Suppressor macrophage (primary cell): ENCODE data around the gene PPP1R9B.

Experiments
- DNase-seq, 4 experiments: peaks; one replicate each; pipeline ENCODE4 v3.0.0-alpha.2; 2020 to 2022

Gene PPP1R9B

GRCh38 chr17:50187751-50188530 lies 37.5 kb upstream of the PPP1R9B start:
- DNase-seq, result no peak

- no peak for DNase-seq
These were observed 36.9 kb upstream of the PPP1R9B start for GRCh38 chr17:50187394-50187725.

- no peak for DNase-seq
These were observed 36.4 kb upstream of the PPP1R9B start for GRCh38 chr17:50186661-50187393.

GRCh38 chr17:50185631-50186471 lies 35.4 kb upstream of the PPP1R9B start:
- no peak for DNase-seq

GRCh38 chr17:50184611-50185398 lies 34.3 kb upstream of the PPP1R9B start:
- DNase-seq, result peak; percentile 58 to 82 (median 77)

GRCh38 chr17:50184064-50184463 lies 33.6 kb upstream of the PPP1R9B start:
- DNase-seq, result no peak

- peak in 2 of 4 experiments; percentile 48 to 50 for DNase-seq
These were observed 33.0 kb upstream of the PPP1R9B start for GRCh38 chr17:50183421-50183994.

- DNase-seq, result no peak
These were observed 32.4 kb upstream of the PPP1R9B start for GRCh38 chr17:50182783-50183420.

GRCh38 chr17:50181591-50182560 lies 31.4 kb upstream of the PPP1R9B start:
- DNase-seq, result no peak

- DNase-seq, result no peak
These were observed 30.7 kb upstream of the PPP1R9B start for GRCh38 chr17:50181144-50181543.

GRCh38 chr17:50180620-50181019 lies 30.1 kb upstream of the PPP1R9B start:
- no peak for DNase-seq

- no peak for DNase-seq
These were observed 29.6 kb upstream of the PPP1R9B start for GRCh38 chr17:50180111-50180510.

- DNase-seq, result peak; percentile 74 to 89 (median 82)
These were observed 27.7 kb upstream of the PPP1R9B start for GRCh38 chr17:50177983-50178834.

- DNase-seq, result no peak
These were observed 27.0 kb upstream of the PPP1R9B start for GRCh38 chr17:50177476-50177875.

GRCh38 chr17:50176559-50177357 lies 26.3 kb upstream of the PPP1R9B start:
- peak in 1 of 4 experiments; percentile 25 for DNase-seq

- no peak for DNase-seq
These were observed 24.7 kb upstream of the PPP1R9B start for GRCh38 chr17:50175035-50175807.

- DNase-seq, result no peak
These were observed 24.0 kb upstream of the PPP1R9B start for GRCh38 chr17:50174444-50174843.
